AG04449 (cell line): ENCODE measurements around the gene HMGCS2.

Experiments used
- CTCF ChIA-PET: fragments of 350-600 bp; formaldehyde crosslinking; extraction: SDS; loops from one replicate; lab custom pipeline; 2021; ENCODE audit warnings: antibody characterized with exemption; lab: Yijun Ruan, JAX
- POLR2A ChIA-PET: fragments of 400-600, 350-600 bp; formaldehyde crosslinking; extraction: SDS; loops from one replicate; lab custom pipeline; 2020; ENCODE audit warnings: antibody characterized with exemption, inconsistent platforms; lab: Yijun Ruan, JAX
- DNase-seq: peaks from one replicate; pipeline ENCODE4 v3.0.0-alpha.2; 2010; ENCODE audit warnings: low read depth, low spot score
- H3K4me3 ChIP-seq: 2 replicates; pipeline ENCODE4 v1.5.1; 2011; ENCODE audit warnings: low read depth, mild to moderate bottlenecking, control low read depth, low read length
- TF ChIP-seq, protein P1 (sequence below): IDR thresholded peaks from one replicate; pipeline ENCODE4 v1.5.1; 2011; ENCODE audit warnings: mild to moderate bottlenecking, moderate library complexity, low read length, control low read depth, inconsistent platforms; ENCODE audit not compliant: insufficient read depth; ENCODE audit errors: missing control alignments

Gene HMGCS2

DNA sequence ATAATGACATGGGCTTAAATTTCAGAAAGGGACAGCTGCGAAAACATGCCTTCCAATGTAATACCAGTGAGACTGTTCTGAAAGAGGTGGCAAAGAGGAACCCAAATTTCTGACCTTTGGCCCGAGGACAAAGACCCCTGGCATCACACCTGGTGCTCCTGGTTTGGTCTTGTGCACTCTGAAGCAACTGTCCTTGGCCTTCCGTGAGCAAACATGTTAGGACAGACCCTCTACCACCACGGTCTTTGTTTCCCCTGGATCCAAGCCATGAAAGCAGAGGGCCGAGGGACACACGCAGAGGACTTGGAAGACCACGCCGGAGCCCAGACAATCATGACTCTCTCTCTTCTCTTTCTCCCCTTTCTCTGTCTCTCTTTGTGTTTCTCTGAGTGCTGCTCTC, 36.5 kb upstream of the HMGCS2 start:
- TF ChIP-seq, protein P1, sequence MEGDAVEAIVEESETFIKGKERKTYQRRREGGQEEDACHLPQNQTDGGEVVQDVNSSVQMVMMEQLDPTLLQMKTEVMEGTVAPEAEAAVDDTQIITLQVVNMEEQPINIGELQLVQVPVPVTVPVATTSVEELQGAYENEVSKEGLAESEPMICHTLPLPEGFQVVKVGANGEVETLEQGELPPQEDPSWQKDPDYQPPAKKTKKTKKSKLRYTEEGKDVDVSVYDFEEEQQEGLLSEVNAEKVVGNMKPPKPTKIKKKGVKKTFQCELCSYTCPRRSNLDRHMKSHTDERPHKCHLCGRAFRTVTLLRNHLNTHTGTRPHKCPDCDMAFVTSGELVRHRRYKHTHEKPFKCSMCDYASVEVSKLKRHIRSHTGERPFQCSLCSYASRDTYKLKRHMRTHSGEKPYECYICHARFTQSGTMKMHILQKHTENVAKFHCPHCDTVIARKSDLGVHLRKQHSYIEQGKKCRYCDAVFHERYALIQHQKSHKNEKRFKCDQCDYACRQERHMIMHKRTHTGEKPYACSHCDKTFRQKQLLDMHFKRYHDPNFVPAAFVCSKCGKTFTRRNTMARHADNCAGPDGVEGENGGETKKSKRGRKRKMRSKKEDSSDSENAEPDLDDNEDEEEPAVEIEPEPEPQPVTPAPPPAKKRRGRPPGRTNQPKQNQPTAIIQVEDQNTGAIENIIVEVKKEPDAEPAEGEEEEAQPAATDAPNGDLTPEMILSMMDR = no peak
- POLR2A ChIA-PET = no interaction called here

DNA sequence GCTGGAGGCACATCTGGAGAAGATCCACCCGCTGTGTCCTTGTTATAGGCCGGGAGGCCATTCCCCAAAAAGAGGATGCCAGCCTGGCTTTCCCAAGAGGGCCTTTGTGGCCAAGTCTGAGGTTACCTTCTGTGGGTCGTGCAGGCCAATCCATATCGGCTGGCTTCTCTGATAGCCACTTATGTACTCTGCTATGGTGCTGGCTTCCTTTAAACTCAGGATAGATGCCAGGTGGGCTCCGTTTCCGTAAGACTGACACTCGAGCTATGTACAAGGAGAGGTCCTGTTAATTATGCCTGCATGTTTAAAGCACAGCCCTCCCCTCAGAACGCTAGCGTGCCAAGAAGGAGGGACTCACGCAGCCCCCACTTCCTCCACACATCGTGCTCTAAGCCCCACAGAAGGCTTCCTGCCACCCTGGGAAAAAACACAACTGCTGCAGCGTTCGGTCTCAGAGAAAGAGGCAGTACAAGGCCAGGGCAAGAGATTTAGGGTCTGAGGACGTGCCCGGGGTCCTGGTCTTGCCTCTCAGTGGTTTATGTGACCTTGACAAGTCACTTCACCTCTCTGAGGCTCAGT, 31.0 kb upstream of the HMGCS2 start:
- ChIA-PET CTCF (interaction anchor here (1.3 to 5.9 kb wide), 2 partner anchors 9 to 10 kb away, joined by 5 to 59 read pairs; partner anchors contain the start of gene REG4), POLR2A (no interaction called here)
- no peak overlapping the region for H3K4me3 ChIP-seq
- DNase-seq = no peak
- TF ChIP-seq, protein P1 = no peak

More for the DNA sequence above, 36.5 kb upstream of the HMGCS2 start:
- DNase-seq = no peak
- CTCF ChIA-PET = interaction anchor here (1.8 kb wide), 1 partner anchor 10 kb away, joined by 6 read pairs; no protein-coding TSS in a partner anchor
- no peak overlapping the region for H3K4me3 ChIP-seq

DNA sequence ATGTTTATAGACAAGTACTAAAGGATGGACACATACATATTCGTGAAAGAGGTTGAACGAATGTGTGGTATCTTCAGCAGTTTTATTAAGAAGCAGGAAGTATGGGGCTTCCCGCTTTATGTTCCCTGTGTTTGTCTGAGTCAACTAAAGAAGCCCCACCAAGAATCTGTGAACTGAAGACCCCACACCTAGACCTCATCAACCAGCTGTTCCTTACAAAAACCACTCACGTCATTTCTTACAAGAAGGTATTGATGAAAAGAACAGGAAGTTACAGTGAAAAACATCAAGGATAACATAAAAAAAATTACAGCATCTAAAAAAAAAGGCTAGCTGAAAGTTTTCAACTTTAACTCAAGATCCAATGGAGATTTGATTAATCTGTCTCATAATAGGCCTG, 30.3 kb upstream of the HMGCS2 start:
- POLR2A ChIA-PET = no interaction called here
- CTCF ChIA-PET = interaction anchor here (5.9 kb wide), 1 partner anchor 10 kb away, joined by 59 read pairs; the partner anchor contains the start of gene REG4
- no peak for DNase-seq
- H3K4me3 ChIP-seq = no peak overlapping the region
- TF ChIP-seq, protein P1 = no peak

DNA sequence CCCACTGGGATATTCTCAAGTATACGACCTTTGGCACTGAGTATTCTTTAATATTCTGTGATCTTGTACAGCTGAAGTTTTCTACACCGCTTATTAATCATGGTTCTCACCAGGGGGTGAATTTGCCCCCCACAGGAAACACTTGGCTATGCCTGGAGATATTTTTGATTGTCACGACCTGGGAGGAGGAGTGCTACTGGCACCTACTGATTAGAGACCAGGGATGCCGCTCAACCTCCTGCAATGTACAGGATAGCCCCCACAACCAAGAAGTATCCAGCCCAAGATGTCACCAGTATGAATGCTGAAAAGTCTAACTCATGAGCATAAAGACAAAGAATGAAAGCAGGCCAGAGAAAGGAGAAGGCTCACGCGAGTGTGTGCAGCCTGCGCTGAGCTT, 28.9 kb upstream of the HMGCS2 start:
- no peak for DNase-seq
- ChIA-PET POLR2A (no interaction called here), CTCF (interaction anchor here (1.6 to 5.9 kb wide), 2 partner anchors 11 to 54 kb away, joined by 4 to 59 read pairs; partner anchors contain the start of gene REG4)
- H3K4me3 ChIP-seq = no peak overlapping the region
- TF ChIP-seq, protein P1 = no peak

DNA sequence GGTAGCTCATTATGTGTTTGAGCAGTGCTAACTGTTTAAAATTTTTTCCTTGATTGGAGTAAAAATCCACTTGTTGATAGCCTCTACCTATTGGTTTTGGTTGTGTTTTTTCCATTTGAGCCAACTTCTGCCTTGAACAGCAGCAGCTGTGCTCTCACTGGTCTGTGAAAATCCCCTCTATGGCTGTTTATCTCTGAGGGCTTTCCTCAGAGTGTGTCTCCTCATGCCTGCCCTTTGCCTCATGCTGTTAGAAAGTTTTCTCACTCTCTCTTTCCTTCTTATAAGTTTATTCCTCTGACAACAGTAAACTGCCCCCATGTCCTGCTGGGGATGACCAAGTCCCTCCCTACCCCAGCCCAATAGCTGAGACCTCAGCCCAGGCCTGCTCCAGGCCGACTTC, 28.5 kb upstream of the HMGCS2 start:
- ChIA-PET POLR2A (no interaction called here), CTCF (interaction anchor here (1.6 to 5.9 kb wide), 2 partner anchors 12 to 53 kb away, joined by 4 to 59 read pairs; partner anchors contain the start of gene REG4)
- TF ChIP-seq, protein P1 = no peak
- no peak overlapping the region for H3K4me3 ChIP-seq
- DNase-seq = no peak

DNA sequence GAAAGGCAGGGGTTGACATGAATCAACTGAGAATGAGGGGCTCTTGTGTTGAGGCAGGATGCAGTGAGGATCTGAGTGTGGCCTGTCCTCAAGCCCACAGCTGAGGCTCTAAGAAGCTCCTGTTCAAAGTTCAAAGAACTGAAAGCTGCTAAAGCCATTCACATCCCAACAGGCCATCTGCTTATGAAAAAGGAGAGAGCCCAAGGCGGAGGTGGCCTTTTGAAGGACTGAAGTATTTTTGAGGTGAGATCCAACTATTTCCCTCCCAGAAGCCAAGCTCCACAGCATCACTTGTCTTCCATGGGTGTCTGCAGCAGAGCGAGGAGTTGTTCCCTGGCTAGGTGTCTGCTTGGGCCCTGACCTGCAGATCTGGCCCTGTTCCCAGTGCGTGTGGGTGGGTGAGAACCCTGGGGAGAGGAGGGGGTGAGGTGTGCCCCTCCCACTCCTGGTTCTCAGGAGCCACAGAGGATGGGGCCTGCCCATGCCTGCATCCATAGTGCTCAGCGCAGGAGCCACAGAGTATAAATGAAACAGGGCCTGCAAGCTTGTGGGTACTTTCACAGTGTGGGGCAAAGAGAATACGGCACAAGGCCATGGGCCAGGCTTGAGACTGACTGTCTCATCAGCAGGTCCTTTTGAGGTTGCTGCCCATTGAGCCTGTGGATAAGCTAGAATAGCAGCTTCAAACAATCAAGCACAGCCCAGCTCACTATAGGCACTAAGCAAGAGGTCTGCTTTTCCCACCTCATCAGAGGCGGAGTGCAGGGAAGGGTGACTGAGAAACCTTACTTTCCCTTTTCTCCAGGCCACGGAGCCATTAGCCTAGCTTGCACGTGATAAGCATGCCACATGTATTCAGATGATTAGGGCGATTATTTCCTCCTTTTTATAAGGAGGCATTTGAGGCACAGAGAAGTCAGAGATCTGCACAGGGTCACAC, 26.8 kb upstream of the HMGCS2 start:
- TF ChIP-seq, protein P1 = no peak
- ChIA-PET CTCF (interaction anchor here (0.8 to 5.9 kb wide), 4 partner anchors 14 to 52 kb away, joined by 3 to 59 read pairs (median 5); partner anchors contain the start of gene REG4), POLR2A (no interaction called here)
- no peak overlapping the region for H3K4me3 ChIP-seq
- no peak for DNase-seq
